ENCODE results near the gene NACC1. TPM values are rescaled to one million over a fixed set of nuclear protein-coding genes. Genes with fewer than 3 reads are reported as not detected.

The NACC1 gene
- total RNA-seq, 1 experiment from 2014 or later, result 237 TPM

DNA sequence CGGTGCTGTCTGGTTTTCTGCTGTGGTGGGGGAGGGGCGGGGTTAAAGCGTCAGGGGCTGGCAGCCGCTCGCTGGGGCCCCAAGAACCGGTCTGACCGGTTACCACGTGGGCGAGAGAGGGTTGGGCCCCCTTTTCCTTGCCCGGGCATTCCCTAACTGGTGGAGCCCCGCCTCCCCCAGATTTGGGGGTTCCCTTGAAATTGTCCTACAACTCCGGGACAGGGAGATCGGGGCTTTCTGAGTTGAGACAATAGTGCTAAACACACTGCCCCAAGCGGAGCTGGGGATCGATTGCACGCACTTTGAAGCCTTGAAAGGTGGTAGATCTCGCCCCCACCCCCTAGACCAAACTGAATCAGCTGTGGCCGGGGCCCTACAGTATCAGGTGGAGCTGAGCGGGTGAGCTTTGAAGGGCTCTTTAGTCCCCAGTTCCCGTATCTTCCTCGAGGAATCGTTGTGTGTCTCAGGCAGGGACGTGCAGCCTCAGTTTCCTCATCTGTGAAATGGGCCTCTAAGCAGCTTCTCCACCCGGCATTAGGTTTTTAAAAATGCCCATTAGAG, 36.9 kb downstream of the NACC1 start (continued):
- TF ChIP-seq, protein P1, sequence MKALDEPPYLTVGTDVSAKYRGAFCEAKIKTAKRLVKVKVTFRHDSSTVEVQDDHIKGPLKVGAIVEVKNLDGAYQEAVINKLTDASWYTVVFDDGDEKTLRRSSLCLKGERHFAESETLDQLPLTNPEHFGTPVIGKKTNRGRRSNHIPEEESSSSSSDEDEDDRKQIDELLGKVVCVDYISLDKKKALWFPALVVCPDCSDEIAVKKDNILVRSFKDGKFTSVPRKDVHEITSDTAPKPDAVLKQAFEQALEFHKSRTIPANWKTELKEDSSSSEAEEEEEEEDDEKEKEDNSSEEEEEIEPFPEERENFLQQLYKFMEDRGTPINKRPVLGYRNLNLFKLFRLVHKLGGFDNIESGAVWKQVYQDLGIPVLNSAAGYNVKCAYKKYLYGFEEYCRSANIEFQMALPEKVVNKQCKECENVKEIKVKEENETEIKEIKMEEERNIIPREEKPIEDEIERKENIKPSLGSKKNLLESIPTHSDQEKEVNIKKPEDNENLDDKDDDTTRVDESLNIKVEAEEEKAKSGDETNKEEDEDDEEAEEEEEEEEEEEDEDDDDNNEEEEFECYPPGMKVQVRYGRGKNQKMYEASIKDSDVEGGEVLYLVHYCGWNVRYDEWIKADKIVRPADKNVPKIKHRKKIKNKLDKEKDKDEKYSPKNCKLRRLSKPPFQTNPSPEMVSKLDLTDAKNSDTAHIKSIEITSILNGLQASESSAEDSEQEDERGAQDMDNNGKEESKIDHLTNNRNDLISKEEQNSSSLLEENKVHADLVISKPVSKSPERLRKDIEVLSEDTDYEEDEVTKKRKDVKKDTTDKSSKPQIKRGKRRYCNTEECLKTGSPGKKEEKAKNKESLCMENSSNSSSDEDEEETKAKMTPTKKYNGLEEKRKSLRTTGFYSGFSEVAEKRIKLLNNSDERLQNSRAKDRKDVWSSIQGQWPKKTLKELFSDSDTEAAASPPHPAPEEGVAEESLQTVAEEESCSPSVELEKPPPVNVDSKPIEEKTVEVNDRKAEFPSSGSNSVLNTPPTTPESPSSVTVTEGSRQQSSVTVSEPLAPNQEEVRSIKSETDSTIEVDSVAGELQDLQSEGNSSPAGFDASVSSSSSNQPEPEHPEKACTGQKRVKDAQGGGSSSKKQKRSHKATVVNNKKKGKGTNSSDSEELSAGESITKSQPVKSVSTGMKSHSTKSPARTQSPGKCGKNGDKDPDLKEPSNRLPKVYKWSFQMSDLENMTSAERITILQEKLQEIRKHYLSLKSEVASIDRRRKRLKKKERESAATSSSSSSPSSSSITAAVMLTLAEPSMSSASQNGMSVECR (CRISPR knock-in tag; IDR thresholded peaks at IDR 0.05; ENCODE audit: borderline replicate concordance), result no peak
- TF ChIP-seq, protein P2, sequence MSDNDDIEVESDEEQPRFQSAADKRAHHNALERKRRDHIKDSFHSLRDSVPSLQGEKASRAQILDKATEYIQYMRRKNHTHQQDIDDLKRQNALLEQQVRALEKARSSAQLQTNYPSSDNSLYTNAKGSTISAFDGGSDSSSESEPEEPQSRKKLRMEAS (CRISPR knock-in tag; IDR thresholded peaks at IDR 0.05), result peak; percentile 19; the same call in 1 of the 2 replicates
- TF ChIP-seq E2F5 (CRISPR knock-in tag; IDR thresholded peaks at IDR 0.05) (no peak), NR1H2 (CRISPR knock-in tag; IDR thresholded peaks at IDR 0.05) (no peak), SOX15 (CRISPR knock-in tag; IDR thresholded peaks at IDR 0.05) (no peak), ZBTB43 (CRISPR knock-in tag; IDR thresholded peaks at IDR 0.05) (no peak), SP1 (CRISPR knock-in tag; conservative IDR thresholded peaks at IDR 0.05) (peak; percentile 48), USF2 (CRISPR knock-in tag; IDR thresholded peaks at IDR 0.05) (peak; percentile 85), SMAD4 (CRISPR knock-in tag; IDR thresholded peaks at IDR 0.05) (no peak; the same call in 1 of the 2 replicates), FOXP4 (CRISPR knock-in tag; IDR thresholded peaks at IDR 0.05) (no peak), ZNF138 (CRISPR knock-in tag; conservative IDR thresholded peaks at IDR 0.05) (no peak), FOXJ3 (CRISPR knock-in tag; IDR thresholded peaks at IDR 0.05; ENCODE audit: borderline replicate concordance) (no peak), ETV6 (CRISPR knock-in tag; IDR thresholded peaks at IDR 0.05) (no peak), ZNF263 (CRISPR knock-in tag; IDR thresholded peaks at IDR 0.05; ENCODE audit: low read depth) (no peak), IRF1 (CRISPR knock-in tag; IDR thresholded peaks at IDR 0.05) (no peak), ZBTB21 (CRISPR knock-in tag; IDR thresholded peaks at IDR 0.05; ENCODE audit: borderline replicate concordance) (no peak), CBFB (CRISPR knock-in tag; IDR thresholded peaks at IDR 0.05; ENCODE audit: low read depth) (no peak), JUN (CRISPR knock-in tag; IDR thresholded peaks at IDR 0.05) (peak; percentile 36; the same call in 1 of the 2 replicates), TP53 (CRISPR knock-in tag; IDR thresholded peaks at IDR 0.05) (0 out of 2 replicates have a peak, but pooled peaks have one; percentile 28), FOXK1 (CRISPR knock-in tag; IDR thresholded peaks at IDR 0.05) (0 out of 2 replicates have a peak, but pooled peaks have one; percentile 20), JAZF1 (CRISPR knock-in tag; IDR thresholded peaks at IDR 0.05) (no peak), CREM (CRISPR knock-in tag; IDR thresholded peaks at IDR 0.05) (0 out of 2 replicates have a peak, but pooled peaks have one; percentile 19), ZNF232 (CRISPR knock-in tag; IDR thresholded peaks at IDR 0.05) (no peak), ZNF317 (CRISPR knock-in tag; IDR thresholded peaks at IDR 0.05; ENCODE audit: borderline replicate concordance, low read depth) (no peak)
- TF ChIP-seq, protein P3, sequence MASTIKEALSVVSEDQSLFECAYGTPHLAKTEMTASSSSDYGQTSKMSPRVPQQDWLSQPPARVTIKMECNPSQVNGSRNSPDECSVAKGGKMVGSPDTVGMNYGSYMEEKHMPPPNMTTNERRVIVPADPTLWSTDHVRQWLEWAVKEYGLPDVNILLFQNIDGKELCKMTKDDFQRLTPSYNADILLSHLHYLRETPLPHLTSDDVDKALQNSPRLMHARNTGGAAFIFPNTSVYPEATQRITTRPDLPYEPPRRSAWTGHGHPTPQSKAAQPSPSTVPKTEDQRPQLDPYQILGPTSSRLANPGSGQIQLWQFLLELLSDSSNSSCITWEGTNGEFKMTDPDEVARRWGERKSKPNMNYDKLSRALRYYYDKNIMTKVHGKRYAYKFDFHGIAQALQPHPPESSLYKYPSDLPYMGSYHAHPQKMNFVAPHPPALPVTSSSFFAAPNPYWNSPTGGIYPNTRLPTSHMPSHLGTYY (CRISPR knock-in tag; IDR thresholded peaks at IDR 0.05), result peak; percentile 79; the same call in 1 of the 2 replicates
- TF ChIP-seq, protein P4, sequence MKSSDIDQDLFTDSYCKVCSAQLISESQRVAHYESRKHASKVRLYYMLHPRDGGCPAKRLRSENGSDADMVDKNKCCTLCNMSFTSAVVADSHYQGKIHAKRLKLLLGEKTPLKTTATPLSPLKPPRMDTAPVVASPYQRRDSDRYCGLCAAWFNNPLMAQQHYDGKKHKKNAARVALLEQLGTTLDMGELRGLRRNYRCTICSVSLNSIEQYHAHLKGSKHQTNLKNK (CRISPR knock-in tag; IDR thresholded peaks at IDR 0.05), result no peak
- TF ChIP-seq, protein P5, sequence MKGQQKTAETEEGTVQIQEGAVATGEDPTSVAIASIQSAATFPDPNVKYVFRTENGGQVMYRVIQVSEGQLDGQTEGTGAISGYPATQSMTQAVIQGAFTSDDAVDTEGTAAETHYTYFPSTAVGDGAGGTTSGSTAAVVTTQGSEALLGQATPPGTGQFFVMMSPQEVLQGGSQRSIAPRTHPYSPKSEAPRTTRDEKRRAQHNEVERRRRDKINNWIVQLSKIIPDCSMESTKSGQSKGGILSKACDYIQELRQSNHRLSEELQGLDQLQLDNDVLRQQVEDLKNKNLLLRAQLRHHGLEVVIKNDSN (CRISPR knock-in tag; IDR thresholded peaks at IDR 0.05), result peak; percentile 85
